ENCODE data around the gene CCNK.

The CCNK gene

DNA sequence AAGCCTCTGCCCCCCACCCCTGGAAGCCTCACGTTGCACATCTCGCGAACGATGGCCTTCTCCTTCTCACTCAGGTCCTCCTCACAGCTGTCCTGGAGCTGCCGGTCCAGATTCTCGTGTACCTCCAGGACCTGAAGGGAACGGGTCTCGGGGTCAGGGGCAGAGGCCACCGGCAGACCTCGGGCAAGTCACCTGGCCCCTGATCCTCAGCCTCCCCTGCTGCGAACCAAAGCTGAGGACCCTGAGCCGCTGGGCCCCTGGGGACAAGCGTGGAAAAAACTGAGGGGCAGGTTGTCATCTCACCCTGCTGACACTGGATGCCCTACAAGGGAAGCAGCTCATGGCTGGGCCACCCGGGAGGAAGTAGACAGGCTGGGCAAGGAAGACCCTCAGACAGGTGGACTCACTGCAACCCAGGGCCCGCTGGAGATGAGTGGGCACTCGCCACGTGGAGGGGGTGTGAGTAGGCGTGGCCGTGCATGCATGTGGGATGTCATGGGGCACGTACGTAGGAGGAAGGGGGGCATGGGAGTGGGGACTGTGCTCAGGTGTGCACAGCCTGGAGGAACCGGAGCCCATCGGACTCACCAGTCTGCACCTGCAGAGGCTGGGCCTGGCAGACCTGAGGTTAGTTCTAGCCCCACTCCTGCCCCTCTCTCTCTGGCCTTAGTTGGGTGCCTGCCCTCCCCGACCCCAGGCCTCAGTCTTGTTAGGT is 35.1 kb downstream of the CCNK start:
- in situ Hi-C loops (cut with MboI; ENCODE audit: low sequenced_read_pairs, unreplicated experiment) = no loop called here
- TF ChIP-seq, protein P1, sequence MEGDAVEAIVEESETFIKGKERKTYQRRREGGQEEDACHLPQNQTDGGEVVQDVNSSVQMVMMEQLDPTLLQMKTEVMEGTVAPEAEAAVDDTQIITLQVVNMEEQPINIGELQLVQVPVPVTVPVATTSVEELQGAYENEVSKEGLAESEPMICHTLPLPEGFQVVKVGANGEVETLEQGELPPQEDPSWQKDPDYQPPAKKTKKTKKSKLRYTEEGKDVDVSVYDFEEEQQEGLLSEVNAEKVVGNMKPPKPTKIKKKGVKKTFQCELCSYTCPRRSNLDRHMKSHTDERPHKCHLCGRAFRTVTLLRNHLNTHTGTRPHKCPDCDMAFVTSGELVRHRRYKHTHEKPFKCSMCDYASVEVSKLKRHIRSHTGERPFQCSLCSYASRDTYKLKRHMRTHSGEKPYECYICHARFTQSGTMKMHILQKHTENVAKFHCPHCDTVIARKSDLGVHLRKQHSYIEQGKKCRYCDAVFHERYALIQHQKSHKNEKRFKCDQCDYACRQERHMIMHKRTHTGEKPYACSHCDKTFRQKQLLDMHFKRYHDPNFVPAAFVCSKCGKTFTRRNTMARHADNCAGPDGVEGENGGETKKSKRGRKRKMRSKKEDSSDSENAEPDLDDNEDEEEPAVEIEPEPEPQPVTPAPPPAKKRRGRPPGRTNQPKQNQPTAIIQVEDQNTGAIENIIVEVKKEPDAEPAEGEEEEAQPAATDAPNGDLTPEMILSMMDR (IDR thresholded peaks at IDR 0.05; ENCODE audit: borderline replicate concordance, control extremely low read depth, extremely low read depth, insufficient read depth, missing control alignments) = no peak
- no peak for DNase-seq (ENCODE audit: low spot score)

DNA sequence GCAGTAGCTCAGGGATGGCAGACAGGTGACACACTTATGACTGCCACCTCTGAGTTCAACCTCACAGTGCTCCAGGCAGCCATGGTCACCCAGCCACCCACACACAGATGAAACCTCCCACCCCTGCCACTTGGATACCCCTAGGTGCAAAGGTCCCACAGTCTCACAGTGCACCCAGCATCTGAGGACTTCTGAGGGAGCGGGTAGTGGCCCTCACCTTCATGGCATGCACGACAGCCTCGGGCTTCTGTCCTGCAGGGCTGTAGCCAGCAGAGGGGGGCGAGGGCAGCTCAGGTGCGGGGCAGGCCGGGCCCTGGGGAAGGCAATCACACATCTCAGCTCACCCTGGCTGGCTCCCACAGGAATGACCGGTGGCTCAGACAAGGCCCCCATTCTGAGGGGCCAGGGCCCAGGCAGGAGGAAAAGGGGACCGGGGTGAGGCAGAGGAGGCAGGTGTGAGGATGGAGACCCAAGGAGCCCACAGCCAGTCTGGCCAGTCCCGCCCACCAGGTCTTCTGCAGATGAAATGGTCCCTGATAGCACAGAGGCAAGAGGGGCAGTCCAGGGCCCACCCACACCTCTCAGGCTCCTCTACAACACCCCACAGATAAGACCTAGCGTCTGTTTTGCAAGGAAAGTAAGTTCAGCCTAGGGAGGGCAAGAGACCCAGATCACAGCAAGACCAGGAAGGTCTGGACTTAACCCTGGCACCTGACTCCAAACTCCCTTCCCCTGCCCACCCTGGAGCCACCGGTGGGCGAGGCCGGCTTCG is 35.8 kb downstream of the CCNK start:
- in situ Hi-C loops (cut with MboI; ENCODE audit: low sequenced_read_pairs, unreplicated experiment) = no loop called here
- TF ChIP-seq, protein P1 (IDR thresholded peaks at IDR 0.05; ENCODE audit: borderline replicate concordance, control extremely low read depth, extremely low read depth, insufficient read depth, missing control alignments) = no peak
- DNase-seq (ENCODE audit: low spot score) = no peak

DNA sequence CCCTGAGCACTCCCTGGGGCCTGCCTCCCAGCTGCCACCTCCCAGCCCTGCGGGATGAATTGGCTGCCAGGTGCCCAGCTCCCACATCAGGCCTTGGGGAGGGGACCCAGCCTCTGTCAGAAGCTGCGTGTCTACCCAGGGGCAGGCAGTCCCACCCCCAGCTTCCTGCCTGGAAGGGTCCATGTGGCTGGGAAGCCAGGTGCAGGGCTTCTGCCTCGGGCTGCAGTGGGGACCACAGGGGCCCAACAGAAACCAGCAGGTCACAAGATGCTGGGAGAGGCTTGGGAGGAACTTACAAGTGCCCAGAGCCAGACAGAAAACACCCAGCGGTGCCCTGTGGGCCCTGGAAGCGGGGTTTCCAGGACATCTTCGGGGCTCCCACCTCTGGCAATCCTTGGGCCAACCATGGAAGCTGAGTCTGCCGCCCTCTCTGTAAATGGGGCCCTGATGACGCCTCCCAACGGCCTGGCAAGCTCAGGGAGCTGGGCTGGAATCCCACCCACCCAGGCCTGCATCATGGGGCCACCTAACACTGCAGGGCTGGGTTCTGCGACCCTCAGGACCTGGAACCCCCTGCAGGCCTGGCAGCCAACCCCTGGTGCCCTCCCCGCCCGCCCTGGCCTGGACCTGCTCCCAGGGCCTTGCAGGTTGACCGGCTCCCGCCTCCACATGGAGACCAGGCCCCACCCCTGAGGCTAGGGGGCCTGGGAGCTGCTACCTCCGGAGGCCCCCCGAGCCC is 36.6 kb downstream of the CCNK start:
- in situ Hi-C loops (cut with MboI; ENCODE audit: low sequenced_read_pairs, unreplicated experiment) = no loop called here
- TF ChIP-seq, protein P1 (IDR thresholded peaks at IDR 0.05; ENCODE audit: borderline replicate concordance, control extremely low read depth, extremely low read depth, insufficient read depth, missing control alignments) = no peak

DNA sequence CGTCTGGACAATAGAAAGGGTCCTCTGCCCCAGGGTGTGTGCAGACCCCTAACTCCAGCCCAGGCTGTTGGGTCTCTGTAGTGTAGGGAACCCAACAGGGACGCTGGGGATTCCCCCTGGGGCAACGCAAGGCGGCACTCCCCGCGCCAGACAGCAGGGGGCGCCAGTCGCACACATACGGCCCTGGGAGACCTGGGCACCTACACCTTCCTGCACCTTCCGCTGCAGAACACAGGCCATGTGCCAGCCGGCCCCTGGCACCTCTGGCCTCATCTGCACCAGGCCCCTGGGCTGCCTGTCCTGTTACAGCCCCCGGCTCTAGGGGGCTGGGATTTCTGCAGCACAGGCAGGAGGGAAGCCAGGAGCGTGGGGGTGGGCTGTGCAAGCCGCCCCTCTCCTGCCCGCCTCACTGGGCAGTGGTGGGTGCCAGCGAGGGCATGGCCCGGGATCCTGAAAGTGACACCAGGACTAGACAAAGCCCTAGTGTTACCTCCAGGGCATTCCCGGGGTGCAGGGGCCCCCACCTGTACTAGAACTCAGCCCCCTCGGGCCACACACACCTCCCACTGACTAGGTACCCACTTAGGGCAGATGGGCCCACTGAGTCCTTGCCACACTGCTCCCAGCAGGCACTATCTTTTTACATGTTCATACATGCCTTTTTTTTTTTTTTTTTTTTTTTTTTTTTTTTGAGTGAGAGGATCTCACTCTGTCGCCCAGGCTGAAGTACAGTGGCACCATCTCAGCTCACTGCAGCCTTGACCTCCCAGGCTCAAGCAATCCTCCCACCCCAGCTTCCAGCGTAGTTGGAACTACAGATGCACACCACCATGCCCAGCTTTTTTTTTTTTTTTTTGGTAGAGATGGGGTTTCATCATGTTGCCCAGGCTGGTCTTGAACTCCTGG is 37.5 kb downstream of the CCNK start:
- TF ChIP-seq, protein P1 (IDR thresholded peaks at IDR 0.05; ENCODE audit: borderline replicate concordance, control extremely low read depth, extremely low read depth, insufficient read depth, missing control alignments) = peak; percentile 98
- in situ Hi-C loops (cut with MboI; ENCODE audit: low sequenced_read_pairs, unreplicated experiment) = no loop called here

More for the DNA sequence above, 36.6 kb downstream of the CCNK start:
- no peak for DNase-seq (ENCODE audit: low spot score)

DNA sequence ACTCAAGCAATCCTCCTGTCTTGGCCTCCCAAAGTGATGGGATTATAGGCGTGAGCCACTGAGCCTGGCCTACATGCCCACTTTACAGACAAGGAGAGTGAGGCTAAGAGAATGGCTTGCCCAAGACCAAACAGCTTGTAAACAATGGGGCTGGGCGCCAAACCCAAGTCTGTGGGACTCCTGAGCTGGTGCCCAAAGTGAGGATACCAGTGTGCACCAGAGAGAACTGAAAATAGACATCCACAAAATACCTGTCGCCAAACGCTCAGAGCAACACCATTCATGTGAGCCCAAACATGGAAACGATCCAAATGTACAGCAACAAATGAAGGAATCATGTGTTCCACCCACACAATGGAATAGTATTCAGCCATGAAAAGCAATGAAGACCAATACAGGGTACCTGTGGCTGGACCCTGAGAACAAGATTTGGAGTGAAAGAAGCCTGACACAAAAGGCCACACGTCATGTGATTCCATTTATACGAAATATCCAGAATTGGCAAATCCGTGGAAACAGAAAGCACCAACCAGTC is 38.2 kb downstream of the CCNK start:
- TF ChIP-seq, protein P1 (IDR thresholded peaks at IDR 0.05; ENCODE audit: borderline replicate concordance, control extremely low read depth, extremely low read depth, insufficient read depth, missing control alignments) = no peak

More for the DNA sequence above, 37.5 kb downstream of the CCNK start:
- DNase-seq (ENCODE audit: low spot score) = peak; percentile 93

More for the DNA sequence above, 38.2 kb downstream of the CCNK start:
- in situ Hi-C loops (cut with MboI; ENCODE audit: low sequenced_read_pairs, unreplicated experiment) = no loop called here
- DNase-seq (ENCODE audit: low spot score) = no peak

All from GM13976 (cell line).